DND-41 (cell line): ENCODE measurements around the gene MANBA.

Source experiments
- CTCF ChIP-seq: IDR thresholded peaks from 2 replicates; pipeline ENCODE4 v1.5.1; 2012; ENCODE audit warnings: borderline replicate concordance, low read length, moderate library complexity, mild to moderate bottlenecking; ENCODE audit not compliant: poor library complexity, severe bottlenecking; ENCODE audit errors: extremely low read depth
- EZH2 ChIP-seq: IDR thresholded peaks from 3 replicates; pipeline ENCODE4 v1.6.1; 2012; ENCODE audit warnings: borderline replicate concordance, low read depth, mild to moderate bottlenecking, moderate library complexity, low read length, inconsistent platforms; ENCODE audit not compliant: severe bottlenecking

GRCh38 chr4:102757681-102758080 lies 3.1 kb downstream of the MANBA start:
- TF ChIP-seq CTCF = no peak
- no peak for TF ChIP-seq EZH2
